ENCODE results near the gene JPH2.

Gene JPH2

DNA sequence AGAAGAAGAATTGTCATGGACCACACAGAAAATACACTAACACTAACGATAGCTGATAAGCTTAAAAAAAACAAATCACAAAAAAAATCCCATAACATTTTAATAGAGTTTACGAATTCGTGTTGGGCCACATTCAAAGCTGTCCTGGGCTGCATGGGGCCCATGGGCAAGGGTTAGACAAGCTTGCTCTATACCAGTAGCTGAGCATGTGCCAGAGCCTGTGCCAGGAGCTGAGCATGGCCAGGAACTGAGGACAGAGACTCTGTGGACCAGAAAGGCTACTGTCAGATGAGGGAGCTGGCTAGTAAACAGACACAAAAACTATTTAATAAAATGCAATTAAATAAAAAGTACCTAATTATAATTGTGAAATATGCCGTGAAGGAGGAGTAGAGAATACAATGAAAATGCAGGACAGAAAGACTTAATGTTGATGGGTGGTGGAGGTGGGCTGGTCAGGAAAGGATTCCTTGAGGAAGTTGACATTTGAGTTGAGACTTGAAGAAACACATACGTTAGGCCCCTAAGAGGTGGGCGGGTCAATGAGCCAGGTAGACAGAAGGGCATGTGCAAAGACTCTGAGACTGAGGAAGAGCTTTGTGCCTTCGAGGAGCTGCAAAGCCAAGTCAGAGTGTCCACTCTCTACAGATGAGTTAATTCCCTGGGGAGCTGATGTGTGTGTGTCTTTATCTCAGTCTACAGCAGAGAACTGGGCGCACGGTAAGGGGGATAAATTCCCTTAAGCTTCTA, 66.1 kb downstream of the JPH2 start:
- no peak for DNase-seq

DNA sequence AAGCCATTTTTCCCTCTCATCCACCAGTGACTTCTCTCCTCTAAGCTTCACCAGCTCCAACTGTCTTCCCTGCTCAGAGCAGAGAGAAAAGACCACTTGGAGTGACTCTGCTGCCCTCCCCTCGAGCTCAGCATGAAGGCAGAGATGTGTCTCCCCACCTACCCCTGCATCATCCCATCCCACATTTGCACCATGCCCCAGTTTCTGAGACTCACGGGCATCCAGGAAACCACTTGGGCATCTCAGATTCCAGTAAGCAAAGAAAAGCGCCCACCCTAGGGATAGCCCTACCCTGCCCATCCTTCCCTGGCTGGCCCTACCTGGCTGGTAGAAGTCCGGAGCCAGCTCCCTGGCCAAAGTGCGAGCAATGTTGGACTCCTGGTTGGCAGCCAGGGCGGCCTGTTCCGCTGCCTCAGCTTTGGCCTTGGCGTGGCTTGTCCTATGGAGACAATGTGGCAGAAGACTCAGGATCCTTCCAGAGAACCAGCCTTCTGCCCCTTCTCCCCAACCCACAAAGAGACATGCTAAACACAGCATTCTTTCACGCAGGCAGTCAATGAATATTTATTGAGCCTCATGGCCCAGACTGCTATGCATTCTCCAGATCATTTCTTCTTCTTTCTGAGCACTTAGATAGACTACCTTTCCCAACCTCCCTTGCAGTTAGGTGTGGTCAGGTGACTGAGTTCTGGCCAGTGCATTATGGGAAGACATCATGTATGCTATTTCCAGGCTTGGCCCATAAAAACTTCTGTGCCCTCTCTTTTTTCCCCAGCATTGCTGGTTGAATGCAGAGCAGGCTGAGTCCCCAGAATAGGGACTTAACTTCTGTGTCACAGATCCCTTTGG, 68.6 kb downstream of the JPH2 start:
- DNase-seq = no peak

DNA sequence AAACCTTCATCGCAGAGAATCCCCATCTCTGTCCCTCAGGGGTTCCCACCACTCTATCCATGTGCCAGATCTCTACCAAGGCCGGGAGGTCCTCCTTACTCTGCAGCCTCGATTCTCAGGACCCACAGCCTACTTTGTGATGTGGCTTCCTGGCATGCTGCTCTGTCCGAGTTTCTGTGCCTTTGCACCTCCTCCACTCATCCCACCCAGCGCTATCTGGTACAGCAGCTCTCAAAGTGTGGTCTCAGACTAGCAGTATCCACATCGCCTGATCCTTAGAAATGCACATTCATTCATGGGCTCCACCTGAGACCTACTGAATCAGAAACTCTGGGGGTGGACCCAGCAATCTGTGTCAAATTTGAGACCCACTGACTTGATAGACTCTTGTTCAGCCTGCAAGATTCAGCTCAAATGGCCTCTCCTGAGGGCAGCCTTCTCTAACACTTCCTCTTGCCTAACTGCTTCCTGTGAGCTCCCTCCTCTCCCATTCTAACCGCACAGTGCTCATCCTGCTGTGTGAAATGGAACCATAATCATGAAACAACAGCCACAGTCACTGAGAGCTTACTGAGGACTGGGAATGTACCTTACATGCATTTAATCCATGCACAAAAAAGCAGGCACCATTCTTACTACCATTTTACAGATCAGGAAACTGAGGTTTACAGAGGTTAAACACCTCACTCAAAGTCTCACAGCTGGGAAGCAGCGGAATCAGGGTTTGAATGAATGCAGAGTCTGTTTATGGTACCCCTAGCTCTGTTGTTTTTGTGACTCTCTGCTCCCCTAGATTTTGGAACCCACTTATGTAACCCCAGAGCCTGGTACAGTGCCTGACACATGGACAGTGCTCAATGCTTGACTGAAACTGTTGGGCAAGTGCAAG, 69.4 kb downstream of the JPH2 start:
- DNase-seq = no peak

DNA sequence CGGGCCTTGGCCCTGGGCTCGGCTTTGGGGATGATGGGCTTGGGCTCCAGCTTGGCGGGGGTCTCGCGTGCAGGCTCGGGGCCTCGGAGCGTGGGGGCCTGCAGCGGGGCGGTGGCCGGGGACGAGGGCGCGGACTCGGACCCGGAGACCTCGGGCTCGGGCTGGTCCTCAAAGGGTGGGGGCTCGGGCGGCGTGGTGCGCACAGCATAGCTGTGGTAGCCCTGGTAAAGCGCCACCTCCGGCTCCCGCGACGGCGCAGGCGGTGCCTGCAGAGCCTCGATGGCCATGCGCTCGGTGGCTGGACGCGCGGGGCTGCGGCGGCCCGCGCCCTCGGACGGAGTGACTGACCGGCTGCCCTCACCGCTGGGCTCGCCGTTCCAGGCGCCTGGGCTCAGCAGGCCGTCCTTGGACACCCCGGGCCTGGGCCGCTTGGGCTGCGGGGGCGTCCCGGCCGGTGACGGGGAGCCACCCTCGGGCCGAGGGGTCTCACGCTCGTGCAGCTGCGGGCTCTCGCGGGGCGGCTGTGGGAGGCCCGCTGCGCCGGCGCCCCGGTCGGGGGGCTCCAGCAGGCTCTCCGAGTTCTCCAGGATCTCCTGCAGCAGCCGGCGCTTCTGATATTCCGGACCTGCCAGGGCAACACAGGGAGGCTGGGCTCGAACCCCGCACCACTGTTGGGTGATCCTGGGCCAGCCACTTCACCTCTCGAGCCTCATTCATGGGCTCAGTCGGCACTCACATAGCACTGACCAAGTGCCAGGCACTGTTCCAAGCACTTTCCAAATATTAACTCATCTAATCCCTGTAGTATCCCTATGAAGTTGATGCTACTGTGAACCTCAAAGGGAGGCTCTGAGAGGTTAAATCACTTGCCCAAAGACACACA, 71.0 kb downstream of the JPH2 start:
- no peak for DNase-seq

DNA sequence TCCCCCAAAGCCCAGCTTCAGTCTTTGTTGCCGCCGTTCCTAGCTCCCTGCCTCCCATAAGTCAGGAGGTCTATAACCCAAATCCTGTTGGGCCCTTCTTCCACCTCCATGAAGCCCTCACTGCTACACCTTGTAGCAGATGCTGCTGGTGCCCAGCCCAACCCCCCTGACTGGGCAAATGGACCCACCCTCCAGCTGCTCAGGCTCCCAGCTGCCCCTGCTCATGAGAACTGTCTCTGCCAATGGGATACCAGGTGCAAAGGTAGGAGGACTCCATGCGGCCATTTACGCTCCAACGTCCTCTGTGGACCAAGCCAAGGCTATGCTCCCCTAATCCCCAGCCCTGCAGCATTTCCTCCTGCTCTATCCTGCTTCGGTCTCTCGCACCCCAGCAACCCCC, 71.8 kb downstream of the JPH2 start:
- no peak for DNase-seq

DNA sequence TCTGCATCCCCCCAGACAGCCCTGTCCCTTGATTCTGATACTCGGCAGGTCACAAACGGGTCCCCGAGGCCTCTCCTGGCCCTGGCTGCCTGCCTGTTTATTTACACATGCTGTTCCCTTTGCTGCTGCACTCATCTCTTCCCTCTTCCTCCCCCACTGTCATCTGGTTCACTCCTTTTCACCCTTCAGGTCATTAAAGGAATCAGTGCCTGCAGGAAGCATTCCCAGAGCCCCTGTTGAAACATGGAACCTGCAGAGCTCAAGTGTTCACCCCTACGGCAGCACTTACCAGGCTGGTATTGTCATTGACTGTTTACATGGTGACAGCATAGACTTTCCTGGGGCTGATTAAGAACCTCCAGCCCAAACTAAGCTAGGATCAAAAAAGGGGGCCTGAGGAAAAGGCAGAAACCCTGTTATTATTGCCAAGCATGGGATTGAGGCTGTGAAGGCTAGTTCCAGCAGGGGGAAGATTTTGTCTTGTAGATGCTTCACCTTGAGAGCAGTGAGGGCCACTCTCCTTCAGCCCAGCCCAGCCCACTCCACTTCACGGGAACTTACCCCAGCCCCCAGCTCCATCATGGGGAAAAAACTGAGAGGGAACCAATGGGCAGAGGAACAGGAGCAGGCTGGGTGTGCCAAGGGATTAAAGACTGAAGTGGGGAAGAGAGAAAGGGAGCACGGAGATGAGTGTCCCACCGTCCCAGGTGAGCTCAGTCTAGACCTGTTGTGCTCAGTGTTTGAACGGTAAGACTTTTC, 73.2 kb downstream of the JPH2 start:
- DNase-seq = no peak

DNA sequence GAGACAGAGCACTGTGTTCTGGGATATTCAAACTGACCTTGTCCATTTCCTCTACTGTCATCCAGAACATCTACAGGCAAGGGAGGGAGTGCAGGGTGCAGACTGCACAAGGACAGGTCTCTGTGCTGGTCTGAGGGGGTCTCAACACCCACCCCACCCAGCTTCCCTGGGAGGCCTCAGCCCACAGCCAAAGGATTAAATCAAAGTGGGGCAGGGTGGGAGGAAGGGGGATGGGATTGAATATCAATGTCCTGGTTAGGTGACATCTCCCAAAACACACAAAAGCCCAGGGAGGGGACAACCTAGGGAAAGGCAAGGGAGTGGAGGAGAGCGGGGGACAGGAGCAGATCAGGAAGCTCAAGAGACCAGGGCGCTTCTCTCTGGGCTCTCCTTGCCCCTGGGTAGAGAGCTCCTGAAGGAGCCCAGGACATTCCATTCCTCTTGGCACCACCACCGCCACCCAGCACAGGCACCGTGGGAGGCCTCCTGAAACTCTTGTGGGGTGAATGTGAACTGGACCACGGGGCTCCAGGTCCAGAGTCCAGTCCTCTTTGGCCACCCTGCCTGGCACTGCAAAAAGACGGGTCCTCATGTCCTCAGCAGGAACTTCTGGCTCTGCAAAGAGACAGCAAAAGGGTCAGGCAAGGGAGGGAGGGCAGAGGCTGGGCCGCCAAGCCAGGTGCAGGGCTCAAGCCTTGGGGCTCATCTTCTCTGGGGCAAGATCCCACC, 73.9 kb downstream of the JPH2 start:
- DNase-seq = no peak

DNA sequence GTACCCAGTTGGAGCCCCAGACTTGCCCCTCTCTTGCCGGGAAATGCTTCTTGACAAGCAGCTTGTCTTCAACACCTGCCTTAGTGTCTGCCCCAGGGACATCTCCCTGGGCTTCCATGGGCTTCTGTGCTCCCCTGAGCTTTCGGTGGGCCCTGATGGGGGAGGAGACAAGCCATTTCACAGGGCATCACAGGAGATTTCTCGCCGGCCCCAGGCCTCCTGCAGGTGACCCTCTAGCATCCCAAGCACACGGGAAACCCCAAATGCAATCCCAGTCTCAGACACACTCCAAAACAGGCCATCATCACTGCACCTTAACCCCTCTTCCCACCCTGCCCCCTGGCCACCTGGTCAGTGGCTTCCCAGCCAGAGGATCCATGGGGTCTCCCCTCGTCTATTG, 74.5 kb downstream of the JPH2 start:
- no peak for DNase-seq

DNA sequence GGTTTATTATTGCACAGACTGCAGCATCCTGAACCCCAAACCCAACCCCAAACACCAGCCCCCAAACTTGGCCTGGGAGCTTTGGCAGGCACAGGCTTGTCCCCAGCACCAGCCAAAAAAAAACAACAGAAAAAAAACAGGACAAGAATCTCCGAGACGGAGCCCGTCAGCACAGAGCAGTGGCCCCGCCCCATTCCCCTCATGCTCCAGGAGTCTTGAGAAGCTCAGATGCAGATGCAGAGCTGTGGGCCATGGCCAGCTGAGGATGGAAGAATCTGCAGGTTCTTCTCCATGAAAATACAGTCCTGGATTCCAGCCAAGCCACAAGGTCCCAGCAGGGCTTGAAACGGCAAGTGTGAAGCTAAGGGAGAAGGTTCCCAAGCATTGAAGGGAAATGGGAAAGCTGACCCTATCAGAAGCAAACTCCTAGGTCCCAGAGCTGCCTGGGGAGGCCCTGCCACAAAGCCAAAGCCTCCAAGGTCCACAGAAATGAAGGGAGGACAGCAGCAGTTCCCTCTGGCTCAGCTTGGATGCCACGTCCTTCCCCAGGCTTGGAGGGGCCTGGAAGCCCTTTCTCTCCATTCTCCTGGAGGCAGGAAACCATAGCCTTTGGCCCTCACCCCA, 75.2 kb downstream of the JPH2 start:
- no peak for DNase-seq

DNA sequence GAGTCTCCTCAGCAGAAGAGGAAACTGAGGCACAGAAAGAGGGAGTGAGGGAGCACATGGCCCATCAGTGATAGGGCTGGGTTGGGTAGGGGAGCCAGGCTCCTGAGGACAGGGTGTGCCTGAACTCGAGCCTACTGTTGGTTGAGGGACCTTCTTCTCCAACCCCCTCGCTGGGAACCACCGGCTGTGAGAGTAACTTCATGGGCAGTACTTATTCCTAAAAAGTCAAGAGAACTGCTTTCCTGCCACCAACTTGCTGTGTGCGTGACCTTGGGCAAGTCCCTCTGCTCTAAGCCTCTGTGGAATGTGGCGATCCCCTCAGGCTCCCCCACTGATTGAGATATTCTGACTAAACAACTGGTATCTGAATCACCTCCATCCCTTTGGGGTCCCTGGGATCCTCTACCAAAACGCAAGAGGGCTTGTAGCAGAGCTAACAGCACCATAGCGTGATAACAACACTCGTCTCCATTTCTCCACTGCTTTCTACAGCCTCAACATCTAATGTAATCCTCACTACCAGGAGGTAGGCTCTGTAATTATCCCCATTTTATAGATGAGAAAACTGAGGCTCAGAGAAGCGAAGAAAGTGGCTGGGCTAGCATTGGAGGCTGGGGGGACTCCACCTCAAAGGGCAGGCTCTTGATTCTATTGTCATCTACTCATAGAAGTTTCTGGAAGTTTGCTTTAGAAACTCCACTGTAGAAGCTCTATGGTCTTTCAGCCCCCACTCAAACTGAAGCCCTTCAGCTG, 76.0 kb downstream of the JPH2 start:
- DNase-seq = no peak

DNA sequence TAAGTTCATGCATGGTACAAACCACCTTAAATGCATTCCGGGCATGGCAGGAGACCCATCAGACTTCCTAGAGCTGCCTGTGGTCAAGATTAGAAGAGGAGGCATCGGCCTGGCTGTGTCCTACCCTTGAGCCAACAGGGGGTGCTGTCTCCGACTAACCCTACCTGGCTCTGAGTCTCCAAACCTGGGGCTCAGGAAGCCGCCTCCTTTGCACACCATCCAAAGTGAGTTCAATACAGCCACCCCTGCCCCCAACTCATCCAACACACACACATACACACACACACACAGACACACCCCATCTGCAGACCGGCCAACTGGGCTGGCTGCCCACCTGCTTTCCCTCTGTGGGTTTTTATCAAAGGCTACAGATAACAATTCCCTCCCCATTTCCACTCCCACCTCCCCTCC, 77.0 kb downstream of the JPH2 start:
- DNase-seq = no peak

DNA sequence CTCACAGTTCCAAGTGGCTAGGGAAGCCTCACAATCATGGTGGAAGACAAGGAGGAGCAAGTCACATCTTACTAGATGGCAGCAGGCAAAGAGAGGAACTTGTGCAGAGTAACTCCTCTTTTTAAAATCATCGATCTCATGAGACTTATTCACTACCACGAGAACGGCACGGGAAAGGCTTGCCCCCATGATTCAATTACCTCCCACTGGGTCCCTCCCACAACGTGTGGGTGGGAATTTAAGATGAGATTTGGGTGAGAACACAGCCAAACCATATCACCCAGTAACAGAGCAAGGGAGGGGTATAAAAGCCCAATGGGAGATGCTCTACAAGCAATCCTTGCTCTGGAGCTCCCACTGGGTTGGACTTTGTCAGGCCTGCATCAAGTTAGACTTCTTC, 80.4 kb downstream of the JPH2 start:
- no peak for DNase-seq

DNA sequence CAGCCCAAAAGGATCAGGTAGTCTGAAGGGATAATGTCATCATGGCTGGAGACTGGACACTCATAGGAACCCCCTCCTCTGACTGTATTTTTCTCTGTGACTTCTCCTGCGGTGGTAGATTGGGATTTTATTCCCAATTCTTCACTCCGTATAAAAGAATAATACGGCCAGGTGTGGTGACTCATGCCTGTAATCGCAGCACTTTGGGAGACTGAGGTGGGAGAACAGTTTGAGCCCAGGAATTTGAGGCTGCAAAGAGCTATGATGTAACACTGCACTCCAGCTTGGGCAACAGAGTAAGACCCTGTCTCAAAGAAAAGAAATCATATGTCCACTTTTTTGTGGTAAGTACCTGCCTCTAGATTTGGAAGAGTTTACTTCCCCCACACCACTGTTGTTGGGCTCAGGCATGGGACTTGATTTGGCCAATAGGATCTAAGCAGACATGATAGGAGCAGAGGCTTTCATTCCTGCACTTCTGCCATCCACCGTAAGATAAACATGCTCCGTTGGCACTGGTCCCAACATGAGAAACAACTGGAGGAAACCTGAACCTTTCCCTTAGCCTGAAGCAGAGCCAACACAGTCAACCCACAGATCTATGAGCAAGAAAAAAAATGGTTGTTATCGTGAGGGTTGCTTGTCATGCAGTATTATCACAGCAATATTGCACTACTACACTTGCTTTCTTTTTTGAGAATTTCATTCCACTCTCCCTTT, 82.0 kb downstream of the JPH2 start:
- no peak for DNase-seq

DNA sequence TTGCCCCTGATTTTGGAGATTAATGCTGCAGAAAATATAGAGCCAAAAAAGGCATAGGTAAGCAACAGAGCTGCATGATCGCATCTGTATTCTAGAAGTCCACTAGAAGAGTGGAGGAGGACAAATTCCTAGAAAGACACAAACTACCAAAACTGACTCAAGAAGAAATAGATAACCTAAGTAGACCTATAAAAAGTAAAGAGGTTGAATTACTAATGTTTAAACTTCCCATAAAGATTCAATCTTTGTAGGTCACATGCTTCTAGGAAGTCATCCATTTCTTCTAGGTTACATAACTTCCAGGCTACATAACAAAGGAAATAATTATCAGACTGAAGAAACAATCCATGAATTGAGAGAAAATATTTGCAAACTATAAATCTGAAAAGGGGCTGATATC, 84.4 kb downstream of the JPH2 start:
- no peak for DNase-seq

DNA sequence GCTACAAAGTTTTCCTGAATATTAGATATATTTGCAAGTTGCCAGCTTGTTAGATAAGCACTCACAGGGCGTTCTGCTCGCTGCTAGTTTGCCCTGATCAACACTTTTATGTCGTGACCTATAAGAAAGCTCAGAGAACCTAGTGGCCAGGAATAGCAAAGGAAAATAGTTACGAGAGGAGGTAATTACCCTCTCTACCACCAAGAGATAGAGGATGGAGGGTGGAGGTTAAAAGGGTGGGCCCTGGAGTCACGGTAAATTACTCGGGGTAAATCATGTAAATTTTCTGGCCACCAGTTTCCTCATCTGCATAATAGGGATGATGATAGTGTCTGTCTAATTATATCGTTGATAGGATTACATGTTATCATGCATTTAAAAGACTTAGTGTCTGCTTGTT, 87.2 kb downstream of the JPH2 start:
- no peak for DNase-seq

DNA sequence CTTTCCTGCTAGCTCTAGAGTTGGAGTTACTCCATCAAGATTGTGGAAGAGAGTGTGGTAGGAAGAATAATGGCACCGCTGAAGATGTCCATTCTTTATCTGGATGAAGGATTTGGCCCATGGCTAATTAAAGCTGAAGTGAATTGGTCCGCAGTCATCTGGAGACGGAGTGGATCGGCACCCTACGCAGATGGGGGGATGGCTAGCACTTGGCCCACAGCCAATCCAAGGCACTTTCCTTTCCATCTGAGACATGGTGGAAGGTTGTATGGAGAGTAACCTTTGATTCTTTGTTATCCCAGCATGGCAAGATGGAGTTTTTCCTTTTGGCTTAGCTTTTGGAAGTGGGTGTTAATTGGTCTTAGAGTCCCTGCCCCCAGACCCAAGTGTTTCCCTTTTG, 88.3 kb downstream of the JPH2 start:
- DNase-seq = no peak

DNA sequence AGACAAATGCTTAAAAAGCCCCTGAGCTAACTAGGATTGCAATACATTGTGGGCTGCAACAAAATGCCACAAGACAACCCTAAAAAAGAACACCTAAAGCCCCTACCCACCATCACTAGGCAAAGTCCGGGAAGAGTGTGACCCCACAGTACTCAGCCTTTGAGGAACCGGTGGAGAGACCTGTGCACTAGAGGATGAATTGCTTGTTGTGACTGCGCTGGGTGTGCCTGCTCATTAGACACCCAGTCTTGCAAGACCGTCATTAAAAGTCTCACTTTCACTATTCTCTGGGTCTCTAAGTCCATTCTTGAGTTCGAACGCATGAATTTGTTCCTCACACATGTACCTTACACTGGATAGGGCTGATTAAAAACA, 88.7 kb downstream of the JPH2 start:
- no peak for DNase-seq

DNA sequence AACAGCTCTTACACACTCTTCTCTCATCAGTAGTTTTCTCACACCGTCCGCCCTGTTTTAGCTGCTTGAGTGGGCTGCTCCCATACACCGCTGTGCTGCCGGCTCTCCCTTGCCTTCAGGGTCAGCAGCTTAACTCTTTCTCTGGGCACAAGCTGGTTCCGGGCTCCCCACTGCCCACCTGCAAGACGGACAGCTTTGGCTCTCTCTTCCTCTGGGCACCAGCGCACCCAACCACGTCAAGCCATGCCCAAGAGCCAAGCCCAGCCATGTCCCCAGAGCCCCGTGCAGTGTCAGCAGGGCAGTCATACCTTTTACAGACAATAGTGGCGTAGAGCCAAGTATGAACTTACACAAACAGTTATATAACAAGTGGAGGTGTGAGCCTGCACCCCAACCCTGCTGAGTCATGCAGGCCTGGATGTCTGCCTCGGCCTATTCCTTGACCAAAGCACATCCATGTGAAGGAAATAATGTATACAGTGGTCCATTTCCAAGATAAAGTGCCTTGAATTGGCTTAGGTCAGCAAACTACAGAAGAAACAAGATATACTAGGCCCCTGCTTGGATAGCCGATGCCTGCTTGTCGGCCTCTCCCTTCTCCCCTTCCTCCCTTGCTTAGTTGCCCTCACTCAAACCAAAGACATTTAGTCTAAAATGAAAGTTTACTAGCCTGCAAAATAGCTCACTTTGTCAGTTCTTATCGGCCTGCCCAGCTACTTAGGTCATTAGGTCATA, 89.3 kb downstream of the JPH2 start:
- no peak for DNase-seq

Measured in 8988T (cell line).